Ureter (tissue), 1 donor: ENCODE measurements around the gene OR5AL1. TPM values are rescaled to one million over a fixed set of nuclear protein-coding genes. Genes with fewer than 3 reads are reported as not detected.
"Not testable (repeated sequence)": the region's sequence is repeated elsewhere in the genome, so short reads cannot be mapped to it uniquely, and the experiment has no call there.

Source experiments
- DNase-seq: peaks from one replicate; pipeline ENCODE4 v3.0.0-alpha.2; 2020; ENCODE audit warnings: low spot score
- total RNA-seq: library from RNA; stranded (reverse); gene quantifications from one replicate; pipeline ENCODE4 v1.2.4, GENCODE V29; 2023
- donor health status: DM: yes; HTN: yes; CAD: no.

Gene OR5AL1
- total RNA-seq: not detected

DNA sequence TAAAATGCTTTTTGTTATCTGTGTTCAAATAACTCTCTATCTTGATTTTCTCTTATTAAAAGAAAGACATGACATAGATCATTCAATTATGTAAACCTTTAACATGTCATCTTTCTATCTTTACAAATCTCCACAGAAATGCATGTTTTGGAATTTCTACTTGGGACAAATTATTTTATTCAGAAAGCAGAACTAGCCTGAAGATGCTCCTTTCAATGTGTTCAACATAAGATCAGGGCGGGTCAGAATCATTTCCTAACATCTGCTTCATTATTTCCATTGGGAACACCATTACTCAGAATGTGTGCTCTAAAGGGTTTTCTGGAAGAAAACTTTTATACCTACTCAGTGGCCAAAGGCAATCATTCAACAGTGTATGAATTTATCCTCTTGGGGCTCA is at the start of gene OR5AL1:
Gene OR5AL1, plus strand, starts transcription at position 301 of the 400 bp plus-strand sequence.
- no peak for DNase-seq

GRCh38 chr11:56375324-56375723 is 37.2 kb upstream of the OR5AL1 start, which contains the start of gene OR8U1:
OR8U1 (plus strand) TSS chr11:56375624; CDS start chr11:56375624, 0 bp downstream.
- DNase-seq: no peak

DNA sequence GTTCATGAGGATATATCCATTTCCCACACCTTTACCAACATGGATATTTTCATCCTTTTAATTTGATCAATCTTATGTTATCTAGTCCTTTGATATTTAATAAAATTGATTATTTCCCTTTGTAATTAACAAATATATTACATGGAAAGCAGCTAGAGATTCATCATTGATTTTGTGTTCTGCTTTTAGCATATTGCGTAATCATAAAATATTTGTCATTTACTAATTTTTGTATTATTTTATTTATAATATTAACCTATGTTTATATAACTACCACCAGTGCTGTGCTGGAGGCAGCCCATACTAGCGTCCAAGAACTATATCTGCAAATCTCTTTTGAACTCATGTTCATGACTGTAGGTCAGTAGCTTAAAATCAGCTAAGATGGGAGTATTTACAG is 32.4 kb upstream of the OR5AL1 start:
- no peak for DNase-seq

GRCh38 chr11:56394381-56394780 is 18.1 kb upstream of the OR5AL1 start:
- DNase-seq: no peak

DNA sequence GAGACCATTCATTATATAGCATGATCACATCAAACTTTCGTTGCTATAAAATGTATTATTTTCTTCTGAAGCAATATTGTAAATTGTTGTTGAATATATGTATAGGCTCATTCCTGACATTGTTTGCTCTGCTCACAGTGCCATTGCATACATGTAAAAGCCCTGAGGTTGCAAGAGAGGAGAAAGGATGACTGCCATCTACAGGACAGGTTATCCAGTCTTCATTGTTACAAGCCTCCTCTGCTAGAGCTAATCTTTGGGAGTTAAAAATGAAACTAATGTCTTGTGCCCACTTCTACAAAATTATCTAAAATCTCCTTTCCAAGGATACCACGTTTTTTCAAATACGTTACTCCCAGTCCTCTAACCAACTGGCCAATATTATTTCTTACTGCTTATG is 16.4 kb upstream of the OR5AL1 start:
- no peak for DNase-seq

- DNase-seq: not testable (repeated sequence)
Observed at GRCh38 chr11:56401858-56402461, 10.5 kb upstream of the OR5AL1 start.

- DNase-seq: no peak
Observed at GRCh38 chr11:56404393-56404792, 8.1 kb upstream of the OR5AL1 start.

DNA sequence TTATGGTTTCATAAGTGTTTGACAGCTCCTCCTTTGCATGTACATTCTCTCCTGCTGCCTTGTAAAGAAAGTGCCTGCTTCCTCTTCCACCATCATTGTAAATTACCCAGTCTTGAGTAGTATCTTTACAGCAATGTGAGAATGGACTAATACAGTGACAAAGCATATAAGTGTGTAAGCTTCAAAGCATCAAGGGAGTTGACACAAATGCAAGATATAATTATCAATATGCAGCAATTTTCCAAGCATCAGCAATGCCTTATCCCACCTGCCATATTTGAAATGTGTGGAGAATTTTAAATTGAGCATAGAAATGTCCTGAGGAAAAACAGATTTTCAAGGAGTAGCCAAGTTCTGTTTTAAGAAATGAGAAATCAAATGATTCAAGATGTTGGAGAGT is 1.7 kb upstream of the OR5AL1 start:
- DNase-seq: no peak

- DNase-seq: no peak
Observed at GRCh38 chr11:56453521-56453920, 41.0 kb downstream of the OR5AL1 start.

- no peak for DNase-seq
Observed at GRCh38 chr11:56457076-56457475, 44.6 kb downstream of the OR5AL1 start.

Other genes starting within 250 kb of the OR5AL1 start
- gene OR5J2, start 236.1 kb upstream of the OR5AL1 start, total RNA-seq: not detected
- gene OR5T2, start 178.4 kb upstream of the OR5AL1 start, total RNA-seq: not detected
- not detected for gene OR5T3, start 160.4 kb upstream of the OR5AL1 start, total RNA-seq
- gene OR5T1, start 138.5 kb upstream of the OR5AL1 start, total RNA-seq: not detected
- gene OR8H1, start 120.4 kb upstream of the OR5AL1 start, total RNA-seq: not detected
- not detected for gene OR8K3, start 97.6 kb upstream of the OR5AL1 start, total RNA-seq
- not detected for gene OR8K1, start 66.7 kb upstream of the OR5AL1 start, total RNA-seq
- not detected for gene OR8J1, start 58.4 kb upstream of the OR5AL1 start, total RNA-seq
- not detected for gene OR8U1, start 37.1 kb upstream of the OR5AL1 start, total RNA-seq
- not detected for gene OR5M3, start 60.7 kb downstream of the OR5AL1 start, total RNA-seq
- gene OR5M8, start 78.7 kb downstream of the OR5AL1 start, total RNA-seq: not detected
- gene OR5M11, start 130.6 kb downstream of the OR5AL1 start, total RNA-seq: 0.89 TPM
- gene OR5M10, start 165.0 kb downstream of the OR5AL1 start, total RNA-seq: not detected
- not detected for gene OR5M1, start 202.2 kb downstream of the OR5AL1 start, total RNA-seq
- gene OR5AP2, start 229.7 kb downstream of the OR5AL1 start, total RNA-seq: not detected